DLD1 (cell line): ENCODE results near the gene PLEKHN1.

Experiments
- in situ Hi-C: cut with HindIII; loops from 2 replicates; pipeline ENCODE4 v1.10.0; 2017; ENCODE audit warnings: low sequenced_read_pairs

The PLEKHN1 gene

GRCh38 chr1:966135-966703 lies at the start of gene PLEKHN1:
PLEKHN1 (plus strand) TSS chr1:966482; CDS start chr1:966532, 50 bp downstream.
- in situ Hi-C loops = no loop called here

GRCh38 chr1:917076-917459 lies 49.2 kb upstream of the PLEKHN1 start:
- in situ Hi-C loops = no loop called here

- in situ Hi-C loops = no loop called here
Measured at GRCh38 chr1:917466-918091, 48.7 kb upstream of the PLEKHN1 start.

GRCh38 chr1:918353-918752 lies 47.9 kb upstream of the PLEKHN1 start:
- in situ Hi-C loops = no loop called here

GRCh38 chr1:918843-919242 lies 47.4 kb upstream of the PLEKHN1 start:
- in situ Hi-C loops = no loop called here

- in situ Hi-C loops = no loop called here
Measured at GRCh38 chr1:919271-919872, 46.9 kb upstream of the PLEKHN1 start.

- in situ Hi-C loops = no loop called here
Measured at GRCh38 chr1:920010-920409, 46.3 kb upstream of the PLEKHN1 start.

GRCh38 chr1:920521-920920 lies 45.8 kb upstream of the PLEKHN1 start:
- in situ Hi-C loops = no loop called here

- in situ Hi-C loops = no loop called here
Measured at GRCh38 chr1:921011-921837, 45.1 kb upstream of the PLEKHN1 start.

GRCh38 chr1:923131-923990 lies 42.9 kb upstream of the PLEKHN1 start, which contains the start of gene SAMD11:
SAMD11 (plus strand) TSS chr1:923923; CDS start chr1:924432, 509 bp downstream.
- in situ Hi-C loops = no loop called here

GRCh38 chr1:923991-924655 lies 42.2 kb upstream of the PLEKHN1 start:
- in situ Hi-C loops = no loop called here

GRCh38 chr1:924656-925560 lies 41.4 kb upstream of the PLEKHN1 start:
- in situ Hi-C loops = no loop called here

GRCh38 chr1:925561-926421 lies 40.5 kb upstream of the PLEKHN1 start:
- in situ Hi-C loops = no loop called here

GRCh38 chr1:927234-927633 lies 39.0 kb upstream of the PLEKHN1 start:
- in situ Hi-C loops = no loop called here

GRCh38 chr1:927748-928147 lies 38.5 kb upstream of the PLEKHN1 start:
- in situ Hi-C loops = no loop called here

GRCh38 chr1:928825-929661 lies 37.2 kb upstream of the PLEKHN1 start:
- in situ Hi-C loops = no loop called here
